Heart left ventricle (tissue), 13 donors: ENCODE data around the gene SPATA45.

Experiments
- POLR2A ChIP-seq, 2 donors: fragments of 450-650 bp; IDR thresholded peaks; one replicate each; pipeline ENCODE4 v1.6.1; 2017; ENCODE audit warnings: antibody characterized with exemption in 2 of 2, mild to moderate bottlenecking in 2 of 2, moderate library complexity in 2 of 2
- TF ChIP-seq, protein P1 (sequence below), 12 donors: fragments of 200-600 bp; sonication (generic) in 4 of 12; IDR thresholded peaks; one replicate each; pipeline versions ENCODE4 v1.5.0 to v1.8.0; 2018 to 2022; ENCODE audit warnings: antibody characterized with exemption in 12 of 12, mild to moderate bottlenecking in 5 of 12
- donor health status: ischemic (EF 13 %, LVEDD 7.1; RV severe dilation, severe dysfunction).
- donor health status: DM: no; HTN: yes; CAD: no.
- donor health status: DM: no; HTN: no; CAD: no.
- donor health status: ischemic (EF 25% LVEDD 6.9; RV normal size, moderate dysfunction).
- donor health status: ischemic (EF 25% LVEDD 5.7; RV mildly dilated, moderate dysfunction).
- donor health status: ischemic (EF 35%, LVEDD 5.7; RV mildly dilated, moderate dysfunction).
- donor health status: nonischemic (EF 11% LVEDD 7.7; RV severe dilation, severe dysfunction).
- donor health status: DM: yes; HTN: yes; CAD: no.
- donor health status: PGD.
- donor health status: ischemic (EF 29% LVEDD 5.4; RV normal size, mild dysfunction).
- donor health status: nonischemic (EF 23%, LVEDD 6.1; RV moderate dilation, normal function).

GRCh38 chr1:212827171-212827776, 20.2 kb downstream of the SPATA45 start:
- TF ChIP-seq POLR2A (IDR thresholded peaks at IDR 0.05), result no peak
- TF ChIP-seq, protein P1, sequence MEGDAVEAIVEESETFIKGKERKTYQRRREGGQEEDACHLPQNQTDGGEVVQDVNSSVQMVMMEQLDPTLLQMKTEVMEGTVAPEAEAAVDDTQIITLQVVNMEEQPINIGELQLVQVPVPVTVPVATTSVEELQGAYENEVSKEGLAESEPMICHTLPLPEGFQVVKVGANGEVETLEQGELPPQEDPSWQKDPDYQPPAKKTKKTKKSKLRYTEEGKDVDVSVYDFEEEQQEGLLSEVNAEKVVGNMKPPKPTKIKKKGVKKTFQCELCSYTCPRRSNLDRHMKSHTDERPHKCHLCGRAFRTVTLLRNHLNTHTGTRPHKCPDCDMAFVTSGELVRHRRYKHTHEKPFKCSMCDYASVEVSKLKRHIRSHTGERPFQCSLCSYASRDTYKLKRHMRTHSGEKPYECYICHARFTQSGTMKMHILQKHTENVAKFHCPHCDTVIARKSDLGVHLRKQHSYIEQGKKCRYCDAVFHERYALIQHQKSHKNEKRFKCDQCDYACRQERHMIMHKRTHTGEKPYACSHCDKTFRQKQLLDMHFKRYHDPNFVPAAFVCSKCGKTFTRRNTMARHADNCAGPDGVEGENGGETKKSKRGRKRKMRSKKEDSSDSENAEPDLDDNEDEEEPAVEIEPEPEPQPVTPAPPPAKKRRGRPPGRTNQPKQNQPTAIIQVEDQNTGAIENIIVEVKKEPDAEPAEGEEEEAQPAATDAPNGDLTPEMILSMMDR (IDR thresholded peaks at IDR 0.05), result no peak
